Heart left ventricle (tissue), 13 donors: ENCODE results near the gene MTHFR.

ENCODE experiments used
- POLR2A ChIP-seq, 2 donors: fragments of 450-650 bp; IDR thresholded peaks; one replicate each; pipeline ENCODE4 v1.6.1; 2017; ENCODE audit warnings: antibody characterized with exemption in 2 of 2, mild to moderate bottlenecking in 2 of 2, moderate library complexity in 2 of 2
- TF ChIP-seq, protein P1 (sequence below), 12 donors: fragments of 200-600 bp; sonication (generic) in 4 of 12; IDR thresholded peaks; one replicate each; pipeline versions ENCODE4 v1.5.0 to v1.8.0; 2018 to 2022; ENCODE audit warnings: antibody characterized with exemption in 12 of 12, mild to moderate bottlenecking in 5 of 12
- donor health status: ischemic (EF 13 %, LVEDD 7.1; RV severe dilation, severe dysfunction).
- donor health status: DM: no; HTN: yes; CAD: no.
- donor health status: DM: no; HTN: no; CAD: no.
- donor health status: ischemic (EF 25% LVEDD 6.9; RV normal size, moderate dysfunction).
- donor health status: ischemic (EF 25% LVEDD 5.7; RV mildly dilated, moderate dysfunction).
- donor health status: ischemic (EF 35%, LVEDD 5.7; RV mildly dilated, moderate dysfunction).
- donor health status: nonischemic (EF 11% LVEDD 7.7; RV severe dilation, severe dysfunction).
- donor health status: DM: yes; HTN: yes; CAD: no.
- donor health status: PGD.
- donor health status: ischemic (EF 29% LVEDD 5.4; RV normal size, mild dysfunction).
- donor health status: nonischemic (EF 23%, LVEDD 6.1; RV moderate dilation, normal function).

- TF ChIP-seq, protein P1, sequence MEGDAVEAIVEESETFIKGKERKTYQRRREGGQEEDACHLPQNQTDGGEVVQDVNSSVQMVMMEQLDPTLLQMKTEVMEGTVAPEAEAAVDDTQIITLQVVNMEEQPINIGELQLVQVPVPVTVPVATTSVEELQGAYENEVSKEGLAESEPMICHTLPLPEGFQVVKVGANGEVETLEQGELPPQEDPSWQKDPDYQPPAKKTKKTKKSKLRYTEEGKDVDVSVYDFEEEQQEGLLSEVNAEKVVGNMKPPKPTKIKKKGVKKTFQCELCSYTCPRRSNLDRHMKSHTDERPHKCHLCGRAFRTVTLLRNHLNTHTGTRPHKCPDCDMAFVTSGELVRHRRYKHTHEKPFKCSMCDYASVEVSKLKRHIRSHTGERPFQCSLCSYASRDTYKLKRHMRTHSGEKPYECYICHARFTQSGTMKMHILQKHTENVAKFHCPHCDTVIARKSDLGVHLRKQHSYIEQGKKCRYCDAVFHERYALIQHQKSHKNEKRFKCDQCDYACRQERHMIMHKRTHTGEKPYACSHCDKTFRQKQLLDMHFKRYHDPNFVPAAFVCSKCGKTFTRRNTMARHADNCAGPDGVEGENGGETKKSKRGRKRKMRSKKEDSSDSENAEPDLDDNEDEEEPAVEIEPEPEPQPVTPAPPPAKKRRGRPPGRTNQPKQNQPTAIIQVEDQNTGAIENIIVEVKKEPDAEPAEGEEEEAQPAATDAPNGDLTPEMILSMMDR (IDR thresholded peaks at IDR 0.05) = no peak
- TF ChIP-seq POLR2A (IDR thresholded peaks at IDR 0.05) = no peak
Observed at GRCh38 chr1:11807133-11807532, 1.4 kb upstream of the MTHFR start.
